Effector memory CD4-positive, alpha-beta T cell (primary cell): ENCODE data around the gene RBCK1.

Experiments used
- DNase-seq, 3 donors: peaks; one replicate each; pipeline ENCODE4 v3.0.0-alpha.2; 2020
- H3K27ac ChIP-seq: 2 replicates; pipeline ENCODE4 v1.7.0; 2013; ENCODE audit warnings: mild to moderate bottlenecking, low read length, moderate library complexity; ENCODE audit not compliant: insufficient read depth, poor library complexity, severe bottlenecking
- H3K27me3 ChIP-seq: replicated peaks from 2 replicates; pipeline ENCODE4 v1.7.0; 2013; ENCODE audit warnings: mild to moderate bottlenecking, low read length; ENCODE audit not compliant: insufficient read depth, control insufficient read depth, poor library complexity, severe bottlenecking
- H3K36me3 ChIP-seq: 2 replicates; pipeline ENCODE4 v1.7.0; 2013; ENCODE audit warnings: mild to moderate bottlenecking, low read length, moderate library complexity; ENCODE audit not compliant: control insufficient read depth, insufficient read depth
- H3K4me1 ChIP-seq: 2 replicates; pipeline ENCODE4 v1.7.0; 2013; ENCODE audit warnings: low read length, mild to moderate bottlenecking; ENCODE audit not compliant: control insufficient read depth, insufficient read depth, poor library complexity, severe bottlenecking
- H3K4me3 ChIP-seq: 2 replicates; pipeline ENCODE4 v1.7.0; 2013; ENCODE audit warnings: low read length, low read depth, mild to moderate bottlenecking; ENCODE audit not compliant: insufficient read depth, poor library complexity, severe bottlenecking
- H3K9me3 ChIP-seq: 2 replicates; pipeline ENCODE4 v1.7.0; 2013; ENCODE audit warnings: mild to moderate bottlenecking, low read length, moderate library complexity; ENCODE audit not compliant: control insufficient read depth

The RBCK1 gene

GRCh38 chr20:418858-419365, 10.8 kb downstream of the RBCK1 start:
- no peaks in the 10 kb centered on the region for H3K4me1 ChIP-seq
- H3K27me3 ChIP-seq: no peaks in the 10 kb centered on the region
- H3K36me3 ChIP-seq: peaks cover 51% of the 10 kb centered on the region
- no peaks in the 10 kb centered on the region for H3K9me3 ChIP-seq
- DNase-seq: no peak
- H3K27ac ChIP-seq: no peak overlapping the region
- H3K4me3 ChIP-seq: no peak overlapping the region

GRCh38 chr20:419556-420165, 11.6 kb downstream of the RBCK1 start:
- Histone ChIP-seq H3K27ac (no peak overlapping the region), H3K36me3 (peaks cover 57% of the 10 kb centered on the region), H3K9me3 (no peaks in the 10 kb centered on the region), H3K27me3 (no peaks in the 10 kb centered on the region), H3K4me1 (no peaks in the 10 kb centered on the region), H3K4me3 (no peak overlapping the region)
- DNase-seq: no peak

GRCh38 chr20:420166-420620, 12.1 kb downstream of the RBCK1 start:
- H3K4me1 ChIP-seq: no peaks in the 10 kb centered on the region
- H3K4me3 ChIP-seq: no peak overlapping the region
- no peak overlapping the region for H3K27ac ChIP-seq
- peaks cover 58% of the 10 kb centered on the region for H3K36me3 ChIP-seq
- no peaks in the 10 kb centered on the region for H3K9me3 ChIP-seq
- H3K27me3 ChIP-seq: no peaks in the 10 kb centered on the region
- no peak for DNase-seq

- Histone ChIP-seq H3K27ac (no peak overlapping the region), H3K36me3 (peaks cover 58% of the 10 kb centered on the region), H3K4me1 (no peaks in the 10 kb centered on the region), H3K27me3 (no peaks in the 10 kb centered on the region), H3K9me3 (no peaks in the 10 kb centered on the region), H3K4me3 (no peak overlapping the region)
- DNase-seq: no peak
Measured at GRCh38 chr20:420721-421574, 12.8 kb downstream of the RBCK1 start.

GRCh38 chr20:421685-422250, 13.7 kb downstream of the RBCK1 start:
- no peaks in the 10 kb centered on the region for H3K4me1 ChIP-seq
- no peaks in the 10 kb centered on the region for H3K27me3 ChIP-seq
- H3K4me3 ChIP-seq: no peak overlapping the region
- no peak overlapping the region for H3K27ac ChIP-seq
- H3K9me3 ChIP-seq: no peaks in the 10 kb centered on the region
- no peak for DNase-seq
- H3K36me3 ChIP-seq: peaks cover 55% of the 10 kb centered on the region

- H3K27me3 ChIP-seq: no peaks in the 10 kb centered on the region
- no peaks in the 10 kb centered on the region for H3K9me3 ChIP-seq
- H3K27ac ChIP-seq: no peak overlapping the region
- no peak overlapping the region for H3K4me3 ChIP-seq
- H3K36me3 ChIP-seq: peaks cover 37% of the 10 kb centered on the region
- no peaks in the 10 kb centered on the region for H3K4me1 ChIP-seq
- no peak for DNase-seq
Measured at GRCh38 chr20:426566-426965, 18.5 kb downstream of the RBCK1 start.

- Histone ChIP-seq H3K9me3 (no peaks in the 10 kb centered on the region), H3K36me3 (peaks cover 32% of the 10 kb centered on the region), H3K4me1 (no peaks in the 10 kb centered on the region), H3K27ac (no peak overlapping the region), H3K4me3 (no peak overlapping the region), H3K27me3 (no peaks in the 10 kb centered on the region)
- DNase-seq: no peak
Measured at GRCh38 chr20:427401-427800, 19.3 kb downstream of the RBCK1 start.

- H3K36me3 ChIP-seq: peaks cover 33% of the 10 kb centered on the region
Measured at GRCh38 chr20:427849-428657, 20.0 kb downstream of the RBCK1 start.

GRCh38 chr20:428658-429200, 20.6 kb downstream of the RBCK1 start:
- no peak for DNase-seq
- H3K36me3 ChIP-seq: peaks cover 31% of the 10 kb centered on the region
- H3K4me1 ChIP-seq: peaks cover 10% of the 10 kb centered on the region
- H3K27ac ChIP-seq: no peak overlapping the region
- no peak overlapping the region for H3K4me3 ChIP-seq
- no peaks in the 10 kb centered on the region for H3K9me3 ChIP-seq
- H3K27me3 ChIP-seq: no peaks in the 10 kb centered on the region

More at GRCh38 chr20:427849-428657, 20.0 kb downstream of the RBCK1 start:
- Histone ChIP-seq H3K27ac (no peak overlapping the region), H3K4me1 (peaks cover 3% of the 10 kb centered on the region), H3K27me3 (no peaks in the 10 kb centered on the region), H3K9me3 (no peaks in the 10 kb centered on the region), H3K4me3 (no peak overlapping the region)
- DNase-seq: no peak
